Endothelial cell of umbilical vein (primary cell): ENCODE measurements around the gene SLTM. TPM values are rescaled to one million over a fixed set of nuclear protein-coding genes. Genes with fewer than 3 reads are reported as not detected.

Experiments used
- BruUV-seq: library from RNA; stranded (reverse); fragments of 400-500 nt; replicated peaks from 2 replicates; lab custom pipeline; 2021; lab: Mats Ljungman, UMichigan
- CTCF ChIA-PET: fragments of 300-600, 350-600 bp; sonication (Branson Sonifier 250); formaldehyde crosslinking; loops from one replicate; lab custom pipeline; 2021; ENCODE audit warnings: antibody characterized with exemption, inconsistent platforms; lab: Charles Lee
- POLR2A ChIA-PET: fragments of 300-600, 350-600 bp; sonication (Branson Sonifier 250); formaldehyde crosslinking; loops from one replicate; lab custom pipeline; 2021; ENCODE audit warnings: antibody characterized with exemption, inconsistent platforms; lab: Charles Lee
- DNase-seq: peaks from one replicate; pipeline ENCODE4 v3.0.0-alpha.2; 2011; ENCODE audit warnings: low read depth, low spot score
- FAIRE-seq: peaks from 2 replicates; lab custom pipeline; 2011; peaks lifted over from hg19 to GRCh38; lab: Jason Lieb, UNC
- H2AFZ ChIP-seq: 2 replicates; pipeline ENCODE4 v1.6.0; 2012; ENCODE audit warnings: low read depth, low read length, control low read depth, inconsistent platforms
- H3K27ac ChIP-seq: 2 replicates; pipeline ENCODE4 v1.5.1; 2011; ENCODE audit warnings: low read depth, mild to moderate bottlenecking, control low read depth, low read length, moderate library complexity; ENCODE audit not compliant: insufficient read depth
- H3K27me3 ChIP-seq, 2 experiments: 2 replicates each; pipeline versions ENCODE4 v1.6.0 to v1.6.1; 2011; ENCODE audit warnings: low read length in 2 of 2, mixed read lengths in 1 of 2; ENCODE audit not compliant: control insufficient read depth in 2 of 2, insufficient read depth in 2 of 2
- H3K36me3 ChIP-seq, 2 experiments: 2 replicates in 1 of 2; 3 replicates in 1 of 2; pipeline ENCODE4 v1.5.1; 2011; ENCODE audit warnings: low read length in 2 of 2, mild to moderate bottlenecking in 1 of 2, moderate library complexity in 1 of 2; ENCODE audit not compliant: control insufficient read depth in 2 of 2, insufficient read depth in 2 of 2; ENCODE audit errors: extremely low read depth in 1 of 2
- H3K4me1 ChIP-seq: 3 replicates; pipeline ENCODE4 v1.5.1; 2011; ENCODE audit warnings: mild to moderate bottlenecking, low read length; ENCODE audit not compliant: control insufficient read depth, insufficient read depth; ENCODE audit errors: extremely low read depth
- H3K4me2 ChIP-seq: 2 replicates; pipeline ENCODE4 v1.6.1; 2011; ENCODE audit warnings: low read length, control low read depth, mixed read lengths; ENCODE audit not compliant: insufficient read depth
- H3K4me3 ChIP-seq, 3 experiments: fragments of 200-600 bp in 1 of 3; sonication (generic), shearing (Covaris generic) in 1 of 3; replicated peaks in 1 of 3; 2 replicates each; pipeline ENCODE4 v1.5.1; 2011 to 2016; ENCODE audit warnings: control low read depth in 3 of 3, low read length in 3 of 3, mild to moderate bottlenecking in 2 of 3, inconsistent platforms in 1 of 3, low read depth in 1 of 3, moderate library complexity in 1 of 3; ENCODE audit not compliant: insufficient read depth in 1 of 3
- H3K79me2 ChIP-seq: 2 replicates; pipeline ENCODE4 v1.6.0; 2012; ENCODE audit warnings: low read length, inconsistent platforms; ENCODE audit not compliant: control insufficient read depth, insufficient read depth
- H3K9ac ChIP-seq: replicated peaks from 2 replicates; pipeline ENCODE3; 2011; ENCODE audit warnings: low read length, control low read depth; ENCODE audit not compliant: insufficient read depth; ENCODE audit errors: extremely low read depth
- H3K9me1 ChIP-seq: replicated peaks from 3 replicates; pipeline ENCODE4 v1.6.0; 2011; ENCODE audit warnings: mild to moderate bottlenecking, low read length; ENCODE audit not compliant: control insufficient read depth, insufficient read depth; ENCODE audit errors: extremely low read depth
- H3K9me3 ChIP-seq: replicated peaks from 2 replicates; pipeline ENCODE4 v1.5.1; 2012; ENCODE audit warnings: low read length, inconsistent platforms; ENCODE audit not compliant: control insufficient read depth, insufficient read depth
- H4K20me1 ChIP-seq: replicated peaks from 2 replicates; pipeline ENCODE3; 2011; ENCODE audit warnings: mild to moderate bottlenecking, low read length; ENCODE audit not compliant: control insufficient read depth, insufficient read depth; ENCODE audit errors: extremely low read depth
- CTCF ChIP-seq, 2 donors: IDR thresholded peaks; 1 replicate in 1 of 2; 2 replicates in 1 of 2; pipeline ENCODE4 v1.5.1; 2011; ENCODE audit warnings: low read length in 2 of 2, mild to moderate bottlenecking in 2 of 2, moderate library complexity in 2 of 2, control low read depth in 1 of 2, inconsistent platforms in 1 of 2, low read depth in 1 of 2; ENCODE audit not compliant: insufficient read depth in 1 of 2; ENCODE audit errors: extremely low read depth in 1 of 2
- EZH2 ChIP-seq: IDR thresholded peaks from 2 replicates; pipeline ENCODE4 v1.6.1; 2012; ENCODE audit warnings: borderline replicate concordance, low read depth, mild to moderate bottlenecking, moderate library complexity, low read length, inconsistent platforms; ENCODE audit not compliant: severe bottlenecking
- FOS ChIP-seq: IDR thresholded peaks from 2 replicates; pipeline ENCODE4 v1.6.1; 2011; ENCODE audit warnings: mild to moderate bottlenecking, low read length, moderate library complexity, borderline replicate concordance; ENCODE audit not compliant: insufficient read depth
- GATA2 ChIP-seq: IDR thresholded peaks from 2 replicates; pipeline ENCODE4 v1.7.0; 2011; ENCODE audit warnings: low read depth, mild to moderate bottlenecking, moderate library complexity, mixed read lengths, low read length; ENCODE audit not compliant: insufficient read length, insufficient read depth
- JUN ChIP-seq: IDR thresholded peaks from 2 replicates; pipeline ENCODE4 v1.6.1; 2011; ENCODE audit warnings: borderline replicate concordance, low read depth; ENCODE audit not compliant: insufficient read length, insufficient read depth
- MAX ChIP-seq: IDR thresholded peaks from 2 replicates; pipeline ENCODE4 v1.6.1; 2011; ENCODE audit not compliant: insufficient read depth, insufficient read length
- MYC ChIP-seq: IDR thresholded peaks from one replicate; pipeline ENCODE4 v1.6.1; 2011; ENCODE audit warnings: mild to moderate bottlenecking, low read depth, low read length
- POLR2A ChIP-seq: IDR thresholded peaks from 2 replicates; pipeline ENCODE4 v1.6.1; 2012; ENCODE audit warnings: low read depth, mild to moderate bottlenecking, control low read depth, low read length
- POLR2AphosphoS5 ChIP-seq: IDR thresholded peaks from 2 replicates; pipeline ENCODE4 v1.6.1; 2012; ENCODE audit warnings: low read depth, mild to moderate bottlenecking, control low read depth, low read length, moderate library complexity; ENCODE audit not compliant: insufficient read depth
- dilution Hi-C: fragments of 300-500 bp; cut with MboI; formaldehyde crosslinking; loops from one replicate; pipeline ENCODE4 v1.15.0; 2019; ENCODE audit warnings: low sequenced_read_pairs; ENCODE audit not compliant: extremely low pct_ligation_motif_present
- intact Hi-C: fragments of 100-400 bp; cut with micrococcal nuclease; formaldehyde crosslinking; loops from one replicate; pipeline ENCODE4 v1.10.0; 2022
- polyA plus RNA-seq, 4 experiments: library from polyadenylated mRNA; depleted of rRNA in 3 of 4; stranded (reverse) in 3 of 4; unstranded in 1 of 4; fragments of >200 nt; gene quantifications; 2 replicates each; pipeline versions ENCODE4 v1.2.1 to v1.2.3, GENCODE V29; 2011 to 2012; ENCODE audit warnings: missing spikeins in 1 of 4
- total RNA-seq: library from RNA; stranded (reverse); gene quantifications from 2 replicates; pipeline ENCODE4 v1.2.3, GENCODE V29; 2021

The SLTM gene
- total and polyA plus RNA-seq, 2 donors (not counting 3 experiments of a cell fraction or from before 2014, with no cell fraction given), result 28.1 to 93.0 TPM

GRCh38 chr15:58875343-58875742 lies 58.1 kb downstream of the SLTM start:
- POLR2A ChIA-PET, result interaction anchor here (0.6 kb wide), 1 partner anchor 236 kb away, joined by 3 read pairs; no protein-coding TSS in a partner anchor
- intact Hi-C loops, result loop anchor here (5.0 kb wide), 2 partner anchors 103 to 648 kb away; partner anchors contain the start of gene MINDY2

More at GRCh38 chr15:58875343-58875742, 58.1 kb downstream of the SLTM start:
- dilution Hi-C loops, result no loop called here
- Histone ChIP-seq H4K20me1 (no peaks in the 10 kb centered on the region), H3K9me3 (no peaks in the 10 kb centered on the region), H3K27ac (no peak overlapping the region), H2AFZ (no peak overlapping the region), H3K27me3 (no peaks in the 10 kb centered on the region), H3K9me1 (no peaks in the 10 kb centered on the region), H3K79me2 (no peaks in the 10 kb centered on the region), H3K36me3 (peaks cover 8 to 16% of the 10 kb centered on the region in 2 experiments), H3K4me1 (no peaks in the 10 kb centered on the region), H3K9ac (no peak overlapping the region), H3K4me3 (no peak overlapping the region), H3K4me2 (no peak overlapping the region)
- no peak for TF ChIP-seq POLR2AphosphoS5
- TF ChIP-seq CTCF (IDR thresholded peaks at IDR 0.05; ENCODE audit: extremely low read depth in 1 of 2, insufficient read depth in 1 of 2, low read depth in 1 of 2, low read length in 2 of 2), result no peak
- TF ChIP-seq GATA2, result no peak
- TF ChIP-seq EZH2, result no peak
- TF ChIP-seq MYC, result no peak
- no peak for TF ChIP-seq FOS
- TF ChIP-seq POLR2A, result no peak
- no peak for TF ChIP-seq JUN
- TF ChIP-seq MAX, result no peak
- FAIRE-seq (no peak), DNase-seq (no peak)
- BruUV-seq, result no TSS peak
- CTCF ChIA-PET, result interaction anchor here (1.0 kb wide), 1 partner anchor 647 kb away, joined by 3 read pairs; no protein-coding TSS in a partner anchor
